Stomach (tissue), 9 donors: ENCODE measurements around the gene TTYH1. TPM values are rescaled to one million over a fixed set of nuclear protein-coding genes. Genes with fewer than 3 reads are reported as not detected.

Source experiments
- DNase-seq, 2 donors: peaks; one replicate each; pipeline versions ENCODE4 v3.0.0 to v3.0.0-alpha.2; 2013 to 2019
- H3K27ac ChIP-seq, 5 donors: fragments of 200-600 bp in 4 of 5; sonication (generic) in 4 of 5; one replicate each; pipeline ENCODE4 v1.5.1; 2013 to 2019; ENCODE audit warnings: mild to moderate bottlenecking in 1 of 5, moderate library complexity in 1 of 5
- H3K27me3 ChIP-seq, 3 donors: fragments of 200-600 bp; sonication (generic); one replicate each; pipeline ENCODE4 v1.5.1; 2017 to 2019; ENCODE audit warnings: mixed run types in 1 of 3
- H3K36me3 ChIP-seq, 4 donors: fragments of 200-600 bp; sonication (generic); 1 replicate in 3 of 4; 2 replicates in 1 of 4; pipeline ENCODE4 v1.5.1; 2016 to 2019
- H3K4me1 ChIP-seq, 4 donors: fragments of 200-600 bp; sonication (generic); one replicate each; pipeline ENCODE4 v1.5.1; 2016 to 2019
- H3K4me3 ChIP-seq, 4 donors: fragments of 200-600 bp; sonication (generic) in 3 of 4; one replicate each; pipeline ENCODE4 v1.5.1; 2016 to 2019; ENCODE audit warnings: mild to moderate bottlenecking in 1 of 4
- H3K9me3 ChIP-seq, 4 donors: fragments of 200-600 bp; sonication (generic); one replicate each; pipeline ENCODE4 v1.5.1; 2016 to 2019
- CTCF ChIP-seq, 7 experiments: fragments of 450-650 bp in 4 of 7; fragments of 200-600 bp in 3 of 7; sonication (generic) in 3 of 7; IDR thresholded peaks; one replicate each; pipeline ENCODE4 v1.5.1; 2016 to 2019; ENCODE audit warnings: antibody characterized with exemption in 7 of 7, control low read depth in 2 of 7, mild to moderate bottlenecking in 1 of 7
- EP300 ChIP-seq: sonication (generic); formaldehyde crosslinking; IDR thresholded peaks from one replicate; pipeline ENCODE4 v1.6.1; 2017; ENCODE audit warnings: antibody characterized with exemption
- POLR2A ChIP-seq, 4 donors: fragments of 450-650 bp; IDR thresholded peaks; one replicate each; pipeline ENCODE4 v1.6.1; 2016; ENCODE audit warnings: antibody characterized with exemption in 4 of 4, control low read depth in 2 of 4, mild to moderate bottlenecking in 1 of 4, moderate library complexity in 1 of 4
- POLR2AphosphoS5 ChIP-seq, 3 donors: sonication (generic); formaldehyde crosslinking; IDR thresholded peaks; one replicate each; pipeline ENCODE4 v1.6.1; 2016; ENCODE audit warnings: antibody characterized with exemption in 3 of 3
- WGBS, 5 donors: extraction: QIAGEN DNeasy Blood & Tissue Kit in 3 of 5; methylation state at CpG; one replicate each; pipeline versions ENCODE4 v1.1.5 to v1.1.7; 2013 to 2018; 5-methylcytosine and 5-hydroxymethylcytosine counted together
- intact Hi-C: fragments of 100-400 bp; cut with DNase I; formaldehyde crosslinking; loops from one replicate; pipeline ENCODE4 v1.15.1; 2023; ENCODE audit warnings: low total_unique reads
- polyA plus RNA-seq, 3 donors: library from polyadenylated mRNA; stranded (reverse); fragments of 200-250 nt; gene quantifications; one replicate each; pipeline ENCODE4 v1.2.3, GENCODE V29; 2013
- total RNA-seq, 5 donors: library from RNA; depleted of rRNA; stranded (reverse); fragments of >200 nt; gene quantifications; one replicate each; pipeline versions ENCODE4 v1.1.0 to v1.2.3, GENCODE V29; 2014 to 2016
- donor health status: healthy with polysubstance abuse.
- donor health status: Bipolar disorder and iron deficiency.
- donor health status: healthy.

The TTYH1 gene
- total and polyA plus RNA-seq, 8 donors = 0.12 to 12.9 (median 2.3) TPM; not detected in 3

- H3K4me1 ChIP-seq = peaks cover 27 to 51% (median 45%) of the 10 kb centered on the region in 4 donors
- intact Hi-C loops = no loop called here
- H3K4me3 ChIP-seq = no peak overlapping the region
- WGBS, 5 donors = 81 to 89% (median 84%) methylated on average over 2 to 11 of the region's 11 CpGs
- TF ChIP-seq CTCF (IDR thresholded peaks at IDR 0.05) (no peak), POLR2A (IDR thresholded peaks at IDR 0.05) (no peak), EP300 (no peak), POLR2AphosphoS5 (IDR thresholded peaks at IDR 0.05) (no peak)
- H3K27ac ChIP-seq = peak overlapping the region in 2 of 5 donors; percentile 98 to 99
- H3K9me3 ChIP-seq = no peaks in the 10 kb centered on the region
- H3K36me3 ChIP-seq = peaks cover 73 to 86% (median 85%) of the 10 kb centered on the region in 4 donors
- no peaks in the 10 kb centered on the region for H3K27me3 ChIP-seq
- DNase-seq = no peak
Observed at GRCh38 chr19:54458648-54459281, 43.5 kb downstream of the TTYH1 start.

GRCh38 chr19:54459282-54460229 lies 44.3 kb downstream of the TTYH1 start:
- no peak for DNase-seq
- Histone ChIP-seq H3K4me3 (no peak overlapping the region), H3K36me3 (peaks cover 65 to 78% (median 77%) of the 10 kb centered on the region in 4 donors), H3K9me3 (no peaks in the 10 kb centered on the region), H3K27me3 (no peaks in the 10 kb centered on the region), H3K4me1 (peaks cover 27 to 56% (median 47%) of the 10 kb centered on the region in 4 donors), H3K27ac (peak overlapping the region in 4 of 5 donors; percentile 98 to 99 (median 98))
- TF ChIP-seq POLR2AphosphoS5 (IDR thresholded peaks at IDR 0.05) = no peak
- no peak for TF ChIP-seq CTCF (IDR thresholded peaks at IDR 0.05)
- TF ChIP-seq EP300 = no peak
- intact Hi-C loops = no loop called here
- 70 to 76% (median 73%) methylated on average over 5 to 16 of the region's 16 CpGs for WGBS, 5 donors

GRCh38 chr19:54460230-54461005 lies 45.2 kb downstream of the TTYH1 start:
- WGBS, 5 donors = 64 to 77% (median 68%) methylated on average over 5 to 37 of the region's 39 CpGs
- no peak for DNase-seq
- no peak for TF ChIP-seq EP300
- no peak for TF ChIP-seq POLR2AphosphoS5 (IDR thresholded peaks at IDR 0.05)
- no peak for TF ChIP-seq CTCF (IDR thresholded peaks at IDR 0.05)
- no peak for TF ChIP-seq POLR2A (IDR thresholded peaks at IDR 0.05)
- Histone ChIP-seq H3K36me3 (peaks cover 56 to 70% (median 68%) of the 10 kb centered on the region in 4 donors), H3K27me3 (no peaks in the 10 kb centered on the region), H3K4me1 (peaks cover 32 to 63% (median 52%) of the 10 kb centered on the region in 4 donors), H3K4me3 (no peak overlapping the region), H3K9me3 (no peaks in the 10 kb centered on the region), H3K27ac (peak overlapping the region; percentile 31 to 99 (median 98))
- intact Hi-C loops = no loop called here

GRCh38 chr19:54461210-54461609 lies 45.9 kb downstream of the TTYH1 start:
- H3K36me3 ChIP-seq = peaks cover 48 to 62% (median 60%) of the 10 kb centered on the region in 4 donors
- DNase-seq = no peak
- 52 to 60% (median 54%) methylated on average over 27 of the region's 27 CpGs for WGBS, 5 donors
- no peaks in the 10 kb centered on the region for H3K27me3 ChIP-seq
- peaks cover 32 to 67% (median 58%) of the 10 kb centered on the region in 4 donors for H3K4me1 ChIP-seq
- H3K9me3 ChIP-seq = no peaks in the 10 kb centered on the region
- H3K27ac ChIP-seq = peak overlapping the region; percentile 68 to 99 (median 98)
- TF ChIP-seq POLR2AphosphoS5 (IDR thresholded peaks at IDR 0.05) (peak in 1 of 3 donors; percentile 3), CTCF (IDR thresholded peaks at IDR 0.05) (no peak)
- intact Hi-C loops = no loop called here
- peak overlapping the region in 2 of 4 donors; percentile 5 to 65 for H3K4me3 ChIP-seq
